DOHH2 (cell line): ENCODE measurements around the gene NPTN.

Experiments
- EZH2phosphoT487 ChIP-seq: fragments of 200-600 bp; sonication (generic); IDR thresholded peaks from 2 replicates; pipeline ENCODE4 v1.6.1; 2017; ENCODE audit warnings: borderline replicate concordance, mild to moderate bottlenecking, antibody characterized with exemption, low read length, moderate library complexity, mixed read lengths
- TF ChIP-seq, protein P1 (sequence below): fragments of 200-600 bp; sonication (generic); IDR thresholded peaks from one replicate; pipeline ENCODE4 v1.5.1; 2014; ENCODE audit warnings: antibody characterized with exemption, mild to moderate bottlenecking, low read depth, low read length; ENCODE audit not compliant: poor library complexity, severe bottlenecking

DNA sequence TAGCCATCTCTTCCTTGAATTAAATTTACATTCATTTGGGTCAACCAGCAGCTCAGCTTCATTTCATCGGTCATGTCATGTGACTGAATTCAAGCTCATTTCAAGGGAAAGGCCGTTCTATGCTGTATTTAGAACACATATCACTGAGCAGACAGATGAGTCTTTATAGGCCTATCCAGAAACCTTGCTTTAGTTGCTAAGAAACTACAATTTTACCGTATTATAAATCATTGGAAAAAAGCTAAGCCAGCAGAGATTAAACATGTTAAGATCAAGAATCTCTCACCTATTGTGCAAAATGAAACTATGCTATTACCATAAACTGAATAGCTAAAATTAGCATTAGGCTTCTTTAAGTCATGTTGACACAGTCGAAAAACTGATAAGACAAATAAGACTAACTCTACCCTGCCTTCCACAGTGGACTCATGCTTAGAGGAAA lies 2.2 kb downstream of the NPTN start:
- TF ChIP-seq, protein P1, sequence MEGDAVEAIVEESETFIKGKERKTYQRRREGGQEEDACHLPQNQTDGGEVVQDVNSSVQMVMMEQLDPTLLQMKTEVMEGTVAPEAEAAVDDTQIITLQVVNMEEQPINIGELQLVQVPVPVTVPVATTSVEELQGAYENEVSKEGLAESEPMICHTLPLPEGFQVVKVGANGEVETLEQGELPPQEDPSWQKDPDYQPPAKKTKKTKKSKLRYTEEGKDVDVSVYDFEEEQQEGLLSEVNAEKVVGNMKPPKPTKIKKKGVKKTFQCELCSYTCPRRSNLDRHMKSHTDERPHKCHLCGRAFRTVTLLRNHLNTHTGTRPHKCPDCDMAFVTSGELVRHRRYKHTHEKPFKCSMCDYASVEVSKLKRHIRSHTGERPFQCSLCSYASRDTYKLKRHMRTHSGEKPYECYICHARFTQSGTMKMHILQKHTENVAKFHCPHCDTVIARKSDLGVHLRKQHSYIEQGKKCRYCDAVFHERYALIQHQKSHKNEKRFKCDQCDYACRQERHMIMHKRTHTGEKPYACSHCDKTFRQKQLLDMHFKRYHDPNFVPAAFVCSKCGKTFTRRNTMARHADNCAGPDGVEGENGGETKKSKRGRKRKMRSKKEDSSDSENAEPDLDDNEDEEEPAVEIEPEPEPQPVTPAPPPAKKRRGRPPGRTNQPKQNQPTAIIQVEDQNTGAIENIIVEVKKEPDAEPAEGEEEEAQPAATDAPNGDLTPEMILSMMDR = no peak
- no peak for TF ChIP-seq EZH2phosphoT487
